H1 (cell line): ENCODE measurements around the gene NSUN6. TPM values are rescaled to one million over a fixed set of nuclear protein-coding genes. Genes with fewer than 3 reads are reported as not detected.

Experiments
- CTCF ChIA-PET: fragments of 300-600 bp; sonication (Branson Sonifier 250); formaldehyde crosslinking; loops from one replicate; lab custom pipeline; 2021; ENCODE audit not compliant: partially characterized antibody; lab: Charles Lee
- POLR2A ChIA-PET: fragments of 300-600 bp; sonication (Branson Sonifier 250); formaldehyde crosslinking; loops from one replicate; lab custom pipeline; 2021; ENCODE audit warnings: inconsistent platforms; ENCODE audit not compliant: partially characterized antibody; lab: Charles Lee
- DNase-seq, 2 experiments: peaks; one replicate each; pipeline versions ENCODE4 v3.0.0 to v3.0.0-alpha.2; 2010 to 2022; ENCODE audit warnings: low spot score in 2 of 2, low read depth in 1 of 2, mixed read lengths in 1 of 2
- FAIRE-seq: peaks from 2 replicates; lab custom pipeline; 2011; peaks lifted over from hg19 to GRCh38; lab: Jason Lieb, UNC
- H2AFZ ChIP-seq: 2 replicates; pipeline ENCODE4 v1.8.1; 2012; ENCODE audit warnings: low read length, inconsistent platforms
- H2AK5ac ChIP-seq: 2 replicates; pipeline ENCODE4 v1.6.1; 2013; ENCODE audit warnings: low read depth, low read length
- H2BK120ac ChIP-seq: replicated peaks from 2 replicates; pipeline ENCODE3; 2013; ENCODE audit warnings: low read depth, low read length, inconsistent platforms
- H2BK12ac ChIP-seq: 2 replicates; pipeline ENCODE4 v1.6.1; 2013; ENCODE audit warnings: low read depth, low read length
- H2BK15ac ChIP-seq: 2 replicates; pipeline ENCODE4 v1.6.1; 2013; ENCODE audit warnings: low read length
- H2BK20ac ChIP-seq: 2 replicates; pipeline ENCODE4 v1.6.1; 2013; ENCODE audit warnings: low read length
- H2BK5ac ChIP-seq: 2 replicates; pipeline ENCODE4 v1.6.1; 2013; ENCODE audit warnings: low read depth, low read length
- H3K14ac ChIP-seq: 2 replicates; pipeline ENCODE4 v1.6.1; 2013; ENCODE audit warnings: inconsistent platforms; ENCODE audit not compliant: insufficient read length
- H3K18ac ChIP-seq: 2 replicates; pipeline ENCODE4 v1.6.1; 2013; ENCODE audit warnings: low read length; ENCODE audit errors: extremely low read depth
- H3K23ac ChIP-seq: 2 replicates; pipeline ENCODE4 v1.6.1; 2013; ENCODE audit warnings: inconsistent platforms; ENCODE audit not compliant: insufficient read length
- H3K23me2 ChIP-seq: 2 replicates; pipeline ENCODE4 v1.6.1; 2013; ENCODE audit warnings: low read depth, low read length
- H3K27ac ChIP-seq: 2 replicates; pipeline ENCODE4 v1.6.1; 2011; ENCODE audit warnings: low read depth, low read length, inconsistent platforms
- H3K27me3 ChIP-seq, 4 experiments: replicated peaks in 1 of 4; 1 replicate in 1 of 4; 2 replicates in 3 of 4; pipeline versions ENCODE4 v1.6.1 to v1.8.1; 2011 to 2013; ENCODE audit warnings: low read length in 3 of 4, mild to moderate bottlenecking in 3 of 4, inconsistent platforms in 2 of 4, mixed read lengths in 2 of 4, moderate library complexity in 1 of 4; ENCODE audit not compliant: control insufficient read depth in 3 of 4, insufficient read depth in 3 of 4; ENCODE audit errors: extremely low read depth in 1 of 4
- H3K36me3 ChIP-seq, 4 experiments: 2 replicates each; pipeline versions ENCODE4 v1.6.1 to v1.8.1; 2011 to 2013; ENCODE audit warnings: mild to moderate bottlenecking in 4 of 4, low read length in 3 of 4, moderate library complexity in 2 of 4, control low read depth in 1 of 4, inconsistent platforms in 1 of 4; ENCODE audit not compliant: insufficient read depth in 4 of 4, control insufficient read depth in 2 of 4
- H3K4ac ChIP-seq: replicated peaks from 2 replicates; pipeline ENCODE3; 2013; ENCODE audit warnings: low read length, low read depth, mixed read lengths, inconsistent platforms; ENCODE audit not compliant: insufficient read length
- H3K4me1 ChIP-seq, 4 experiments: replicated peaks in 1 of 4; 1 replicate in 1 of 4; 2 replicates in 3 of 4; pipeline versions ENCODE4 v1.6.1 to v1.8.1; 2011 to 2013; ENCODE audit warnings: low read length in 3 of 4, inconsistent platforms in 2 of 4, mixed read lengths in 1 of 4; ENCODE audit not compliant: insufficient read depth in 4 of 4, control insufficient read depth in 3 of 4
- H3K4me2 ChIP-seq, 2 experiments: 2 replicates each; pipeline versions ENCODE4 v1.6.1 to v1.8.1; 2011 to 2013; ENCODE audit warnings: low read depth in 2 of 2, low read length in 2 of 2, control low read depth in 1 of 2, inconsistent platforms in 1 of 2, mild to moderate bottlenecking in 1 of 2; ENCODE audit not compliant: insufficient read depth in 1 of 2
- H3K4me3 ChIP-seq, 4 experiments: fragments of 200-600, 300-600 bp in 1 of 4; sonication (generic), shearing (Covaris generic), sonication (Bioruptor Twin) in 1 of 4; 2 replicates each; pipeline versions ENCODE4 v1.5.1 to v1.8.1; 2011 to 2016; ENCODE audit warnings: low read length in 4 of 4, low read depth in 3 of 4, control low read depth in 2 of 4, inconsistent platforms in 2 of 4, mild to moderate bottlenecking in 2 of 4, mixed read lengths in 1 of 4, moderate library complexity in 1 of 4; ENCODE audit not compliant: insufficient read depth in 2 of 4; ENCODE audit errors: extremely low read depth in 1 of 4
- H3K56ac ChIP-seq: replicated peaks from 2 replicates; pipeline ENCODE3; 2013; ENCODE audit warnings: low read depth, mild to moderate bottlenecking, mixed read lengths, low read length, inconsistent platforms; ENCODE audit not compliant: insufficient read length
- H3K79me1 ChIP-seq: 2 replicates; pipeline ENCODE4 v1.6.1; 2013; ENCODE audit warnings: low read depth, low read length, control low read depth
- H3K79me2 ChIP-seq, 2 experiments: 2 replicates each; pipeline versions ENCODE4 v1.6.1 to v1.8.1; 2012 to 2013; ENCODE audit warnings: low read length in 2 of 2, mild to moderate bottlenecking in 2 of 2, inconsistent platforms in 1 of 2; ENCODE audit not compliant: insufficient read depth in 2 of 2, control insufficient read depth in 1 of 2
- H3K9ac ChIP-seq, 4 experiments: replicated peaks in 1 of 4; 1 replicate in 1 of 4; 2 replicates in 3 of 4; pipeline versions ENCODE4 v1.6.1 to v1.8.1; 2011 to 2013; ENCODE audit warnings: low read depth in 3 of 4, low read length in 3 of 4, control low read depth in 2 of 4, mild to moderate bottlenecking in 2 of 4, moderate library complexity in 2 of 4, inconsistent platforms in 1 of 4; ENCODE audit errors: extremely low read depth in 1 of 4
- H3K9me3 ChIP-seq, 2 experiments: 2 replicates each; pipeline versions ENCODE4 v1.6.1 to v1.8.1; 2012 to 2013; ENCODE audit warnings: mild to moderate bottlenecking in 2 of 2, moderate library complexity in 2 of 2, control low read depth in 1 of 2, inconsistent platforms in 1 of 2, low read depth in 1 of 2, low read length in 1 of 2, mixed read lengths in 1 of 2; ENCODE audit not compliant: insufficient read depth in 2 of 2
- H4K20me1 ChIP-seq, 2 experiments: replicated peaks in 1 of 2; 2 replicates each; pipeline versions ENCODE3 to v1.8.1; 2011 to 2013; ENCODE audit warnings: inconsistent platforms in 2 of 2, low read length in 2 of 2, mild to moderate bottlenecking in 1 of 2; ENCODE audit not compliant: insufficient read depth in 2 of 2, control insufficient read depth in 1 of 2
- H4K5ac ChIP-seq: 2 replicates; pipeline ENCODE4 v1.6.1; 2013; ENCODE audit warnings: low read length, low read depth, mixed read lengths, inconsistent platforms; ENCODE audit not compliant: insufficient read length
- H4K8ac ChIP-seq: 2 replicates; pipeline ENCODE4 v1.8.0; 2013; ENCODE audit warnings: mild to moderate bottlenecking, moderate library complexity, low read length, inconsistent platforms; ENCODE audit not compliant: insufficient read depth; ENCODE audit errors: extremely low read depth
- H4K91ac ChIP-seq: replicated peaks from 2 replicates; pipeline ENCODE3; 2013; ENCODE audit warnings: low read length, mixed read lengths, inconsistent platforms; ENCODE audit not compliant: insufficient read length
- BACH1 ChIP-seq: IDR thresholded peaks from 2 replicates; pipeline ENCODE4 v1.6.1; 2012; ENCODE audit warnings: low read length, improper control_type of control experiment
- BCL11A ChIP-seq, 2 experiments: IDR thresholded peaks; one replicate each; pipeline ENCODE4 v1.6.1; 2011; ENCODE audit warnings: low read depth in 2 of 2, low read length in 2 of 2, mild to moderate bottlenecking in 2 of 2
- CBX5 ChIP-seq: fragments of 300-800, 300-1000 bp; sonication (generic); IDR thresholded peaks from 2 replicates; pipeline ENCODE4 v1.7.1; 2016; ENCODE audit warnings: antibody characterized with exemption, low read length, low read depth
- EGR1 ChIP-seq: IDR thresholded peaks from 2 replicates; pipeline ENCODE4 v1.6.1; 2011; ENCODE audit warnings: low read depth, low read length, borderline replicate concordance
- JUND ChIP-seq: IDR thresholded peaks from 2 replicates; pipeline ENCODE4 v1.6.1; 2011; ENCODE audit warnings: mild to moderate bottlenecking, improper control_type of control experiment, low read length
- KDM5A ChIP-seq: fragments of 200-600 bp; IDR thresholded peaks from 2 replicates; pipeline ENCODE4 v1.7.1; 2012; ENCODE audit warnings: mild to moderate bottlenecking, low read length, inconsistent platforms, mixed read lengths
- NANOG ChIP-seq: IDR thresholded peaks from 2 replicates; pipeline ENCODE4 v1.6.1; 2011; ENCODE audit warnings: low read length, low read depth, mild to moderate bottlenecking, inconsistent platforms; ENCODE audit not compliant: insufficient read depth, poor library complexity, severe bottlenecking
- POU5F1 ChIP-seq: IDR thresholded peaks from 2 replicates; pipeline ENCODE4 v1.6.1; 2011; ENCODE audit warnings: low read depth, mild to moderate bottlenecking, low read length, moderate library complexity
- SP2 ChIP-seq: IDR thresholded peaks from 2 replicates; pipeline ENCODE4 v1.6.1; 2012; ENCODE audit warnings: mild to moderate bottlenecking, low read length, inconsistent platforms
- SP4 ChIP-seq: IDR thresholded peaks from 2 replicates; pipeline ENCODE4 v1.6.1; 2012; ENCODE audit warnings: low read length, inconsistent platforms
- SUZ12 ChIP-seq: fragments of 200-600 bp; sonication (generic); IDR thresholded peaks from 2 replicates; pipeline ENCODE4 v1.6.1; 2012; ENCODE audit warnings: mild to moderate bottlenecking, inconsistent platforms, low read length, moderate library complexity, mixed read lengths
- WGBS, 2 experiments: shearing (Covaris generic) in 1 of 2; methylation state at CpG; one replicate each; pipeline versions ENCODE4 v1.1.6 to v1.1.7; 2013 to 2015; ENCODE audit warnings: low lambda C conversion rate in 2 of 2, mixed read lengths in 2 of 2, inconsistent platforms in 1 of 2, low coverage in 1 of 2, missing lambda C conversion rate in 1 of 2; ENCODE audit not compliant: insufficient replicate concordance in 2 of 2, insufficient coverage in 1 of 2, insufficient read length in 1 of 2; ENCODE audit errors: extremely low coverage in 1 of 2, missing lambda C conversion rate in 1 of 2; 5-methylcytosine and 5-hydroxymethylcytosine counted together
- polyA plus RNA-seq, 7 experiments: library from polyadenylated mRNA; depleted of rRNA in 3 of 7; stranded (reverse) in 5 of 7; unstranded in 2 of 7; fragments of >200 nt in 5 of 7; fragments of 200-250 nt in 2 of 7; gene quantifications; 1 replicate in 5 of 7; 2 replicates in 1 of 7; 4 replicates in 1 of 7; pipeline versions ENCODE4 v1.2.1 to v1.2.3, GENCODE V29; 2011 to 2013; ENCODE audit warnings: missing spikeins in 2 of 7, mixed read lengths in 2 of 7
- total RNA-seq: library from RNA; stranded (reverse); fragmentation: NEBNext Ultra II Directional; extraction: Animal tissue kit (Norgen Biotek cat#: 25700); gene quantifications from 2 replicates; pipeline ENCODE4 v1.2.1, GENCODE V29; 2021
- TF ChIP-seq, protein P1 (sequence below): IDR thresholded peaks from 2 replicates; pipeline ENCODE4 v1.6.1; 2012; ENCODE audit warnings: inconsistent platforms
- TF ChIP-seq, protein P2 (sequence below), 3 experiments: IDR thresholded peaks; 1 replicate in 2 of 3; 2 replicates in 1 of 3; pipeline versions ENCODE4 v1.5.1 to v1.6.1; 2011; ENCODE audit warnings: low read length in 3 of 3, mild to moderate bottlenecking in 3 of 3, inconsistent platforms in 2 of 3, low read depth in 1 of 3, moderate library complexity in 1 of 3; ENCODE audit not compliant: insufficient read depth in 1 of 3; ENCODE audit errors: control extremely low read depth in 1 of 3

The NSUN6 gene
- total and polyA plus RNA-seq, 2 of the 8 experiments (the other 6 are each of a cell fraction or from before 2014, with no cell fraction given), result 5.9 to 14.4 TPM

- no peak overlapping the region for H3K18ac ChIP-seq
- no peak overlapping the region for H2BK20ac ChIP-seq
- H3K79me1 ChIP-seq, result no peaks in the 10 kb centered on the region
- H3K79me2 ChIP-seq, result no peaks in the 10 kb centered on the region
- H2AFZ ChIP-seq, result no peak overlapping the region
- H3K27me3 ChIP-seq, result no peaks in the 10 kb centered on the region
- no peak overlapping the region for H3K4me2 ChIP-seq
- H3K9ac ChIP-seq, result no peak overlapping the region
- H2AK5ac ChIP-seq, result no peak overlapping the region
- FAIRE-seq (no peak), DNase-seq (no peak)
- no peaks in the 10 kb centered on the region for H3K4me1 ChIP-seq
- H2BK12ac ChIP-seq, result no peak overlapping the region
- no peaks in the 10 kb centered on the region for H3K23me2 ChIP-seq
- no peak overlapping the region for H2BK5ac ChIP-seq
- H3K36me3 ChIP-seq, result peaks cover 0 to 5% (median 1%) of the 10 kb centered on the region in 4 experiments; a peak in 2 of 8 replicates
- H3K14ac ChIP-seq, result no peak overlapping the region
- 93% methylated on average over 1 of the region's 1 CpG; no CpG with 5 or more reads in 1 of the 2 experiments for WGBS, 2 experiments
- no peaks in the 10 kb centered on the region for H3K9me3 ChIP-seq
- ChIA-PET CTCF (no interaction called here), POLR2A (interaction anchor here (2.6 kb wide), 1 partner anchor 24 kb away, joined by 6 read pairs; the partner anchor contains the start of gene ARL5B)
- no peak overlapping the region for H2BK15ac ChIP-seq
- H4K5ac ChIP-seq, result no peak overlapping the region
- H2BK120ac ChIP-seq, result no peak overlapping the region
- no peak overlapping the region for H3K4me3 ChIP-seq
- no peak overlapping the region for H3K56ac ChIP-seq
- peaks cover 0 to 6% of the 10 kb centered on the region in 2 experiments for H4K20me1 ChIP-seq
- H3K27ac ChIP-seq, result no peak overlapping the region
- no peak overlapping the region for H4K8ac ChIP-seq
- H4K91ac ChIP-seq, result no peak overlapping the region
- H3K4ac ChIP-seq, result no peak overlapping the region
- H3K23ac ChIP-seq, result no peak overlapping the region
- TF ChIP-seq KDM5A (no peak), JUND (no peak), CBX5 (no peak), SUZ12 (no peak), BCL11A (IDR thresholded peaks at IDR 0.05; ENCODE audit: low read depth in 2 of 2, low read length in 2 of 2) (no peak), SP2 (no peak), NANOG (no peak), SP4 (no peak), EGR1 (no peak), BACH1 (no peak), POU5F1 (no peak)
- TF ChIP-seq, protein P1, sequence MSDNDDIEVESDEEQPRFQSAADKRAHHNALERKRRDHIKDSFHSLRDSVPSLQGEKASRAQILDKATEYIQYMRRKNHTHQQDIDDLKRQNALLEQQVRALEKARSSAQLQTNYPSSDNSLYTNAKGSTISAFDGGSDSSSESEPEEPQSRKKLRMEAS, result no peak
- TF ChIP-seq, protein P2, sequence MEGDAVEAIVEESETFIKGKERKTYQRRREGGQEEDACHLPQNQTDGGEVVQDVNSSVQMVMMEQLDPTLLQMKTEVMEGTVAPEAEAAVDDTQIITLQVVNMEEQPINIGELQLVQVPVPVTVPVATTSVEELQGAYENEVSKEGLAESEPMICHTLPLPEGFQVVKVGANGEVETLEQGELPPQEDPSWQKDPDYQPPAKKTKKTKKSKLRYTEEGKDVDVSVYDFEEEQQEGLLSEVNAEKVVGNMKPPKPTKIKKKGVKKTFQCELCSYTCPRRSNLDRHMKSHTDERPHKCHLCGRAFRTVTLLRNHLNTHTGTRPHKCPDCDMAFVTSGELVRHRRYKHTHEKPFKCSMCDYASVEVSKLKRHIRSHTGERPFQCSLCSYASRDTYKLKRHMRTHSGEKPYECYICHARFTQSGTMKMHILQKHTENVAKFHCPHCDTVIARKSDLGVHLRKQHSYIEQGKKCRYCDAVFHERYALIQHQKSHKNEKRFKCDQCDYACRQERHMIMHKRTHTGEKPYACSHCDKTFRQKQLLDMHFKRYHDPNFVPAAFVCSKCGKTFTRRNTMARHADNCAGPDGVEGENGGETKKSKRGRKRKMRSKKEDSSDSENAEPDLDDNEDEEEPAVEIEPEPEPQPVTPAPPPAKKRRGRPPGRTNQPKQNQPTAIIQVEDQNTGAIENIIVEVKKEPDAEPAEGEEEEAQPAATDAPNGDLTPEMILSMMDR (IDR thresholded peaks at IDR 0.05; ENCODE audit: control extremely low read depth in 1 of 3, insufficient read depth in 1 of 3, low read depth in 1 of 3, low read length in 3 of 3), result no peak
Measured at GRCh38 chr10:18683427-18683826, 32.0 kb upstream of the NSUN6 start.
